ENCODE results near the gene BCAS3.

The BCAS3 gene

GRCh38 chr17:61349350-61349749 lies 671.7 kb downstream of the BCAS3 start:
- WGBS (ENCODE audit: extremely low coverage, insufficient coverage, low lambda C conversion rate): no CpG with 5 or more reads among the region's 3 CpGs
- Histone ChIP-seq H3K79me2 (ENCODE audit: control insufficient read depth, insufficient read depth, low read length) (no peaks in the 10 kb centered on the region), H3K23ac (ENCODE audit: low read length) (no peak overlapping the region), H3K9ac (ENCODE audit: low read length) (no peak overlapping the region), H3K36me3 (ENCODE audit: control insufficient read depth, insufficient read depth, low read length) (no peaks in the 10 kb centered on the region), H3K18ac (ENCODE audit: low read length) (no peak overlapping the region), H4K5ac (ENCODE audit: low read length) (no peak overlapping the region), H3K79me1 (ENCODE audit: low read length) (no peaks in the 10 kb centered on the region), H2AK5ac (ENCODE audit: low read length) (no peak overlapping the region), H2BK120ac (ENCODE audit: low read depth, low read length) (no peak overlapping the region), H2BK5ac (ENCODE audit: low read length) (no peak overlapping the region), H3K27ac (ENCODE audit: low read depth, low read length) (no peak overlapping the region), H3K4me1 (ENCODE audit: control insufficient read depth, low read depth, low read length) (peaks cover 5% of the 10 kb centered on the region), H2BK15ac (replicated peaks; ENCODE audit: low read depth) (no peak overlapping the region), H3K27me3 (ENCODE audit: insufficient read depth, low read length, poor library complexity) (no peaks in the 10 kb centered on the region), H3K4ac (ENCODE audit: low read depth, low read length) (no peak overlapping the region), H4K8ac (ENCODE audit: low read depth, low read length) (no peak overlapping the region), H3K56ac (ENCODE audit: low read length) (no peak overlapping the region), H3K4me2 (ENCODE audit: low read length) (no peak overlapping the region), H3K4me3 (ENCODE audit: low read length) (no peak overlapping the region)
- no peak for DNase-seq

GRCh38 chr17:61351745-61352407 lies 674.2 kb downstream of the BCAS3 start:
- no peaks in the 10 kb centered on the region for H3K79me2 ChIP-seq (ENCODE audit: control insufficient read depth, insufficient read depth, low read length)
- no peak overlapping the region for H3K4ac ChIP-seq (ENCODE audit: low read depth, low read length)
- H3K56ac ChIP-seq (ENCODE audit: low read length): no peak overlapping the region
- no peak overlapping the region for H2BK5ac ChIP-seq (ENCODE audit: low read length)
- no peaks in the 10 kb centered on the region for H3K79me1 ChIP-seq (ENCODE audit: low read length)
- H4K8ac ChIP-seq (ENCODE audit: low read depth, low read length): no peak overlapping the region
- no CpG with 5 or more reads among the region's 5 CpGs for WGBS (ENCODE audit: extremely low coverage, insufficient coverage, low lambda C conversion rate)
- H3K27me3 ChIP-seq (ENCODE audit: insufficient read depth, low read length, poor library complexity): no peaks in the 10 kb centered on the region
- no peaks in the 10 kb centered on the region for H3K36me3 ChIP-seq (ENCODE audit: control insufficient read depth, insufficient read depth, low read length)
- no peak overlapping the region for H3K23ac ChIP-seq (ENCODE audit: low read length)
- no peak overlapping the region for H2BK120ac ChIP-seq (ENCODE audit: low read depth, low read length)
- no peak overlapping the region for H4K5ac ChIP-seq (ENCODE audit: low read length)
- no peak for DNase-seq
- H3K9ac ChIP-seq (ENCODE audit: low read length): no peak overlapping the region
- H2BK15ac ChIP-seq (replicated peaks; ENCODE audit: low read depth): no peak overlapping the region
- H3K4me1 ChIP-seq (ENCODE audit: control insufficient read depth, low read depth, low read length): peaks cover 5% of the 10 kb centered on the region
- no peak overlapping the region for H3K4me2 ChIP-seq (ENCODE audit: low read length)
- peak overlapping the region; percentile 28 for H2AK5ac ChIP-seq (ENCODE audit: low read length)
- H3K27ac ChIP-seq (ENCODE audit: low read depth, low read length): no peak overlapping the region
- no peak overlapping the region for H3K18ac ChIP-seq (ENCODE audit: low read length)
- H3K4me3 ChIP-seq (ENCODE audit: low read length): no peak overlapping the region

GRCh38 chr17:61352408-61352770 lies 674.7 kb downstream of the BCAS3 start:
- Histone ChIP-seq H4K8ac (ENCODE audit: low read depth, low read length) (no peak overlapping the region), H3K4me3 (ENCODE audit: low read length) (no peak overlapping the region), H3K27me3 (ENCODE audit: insufficient read depth, low read length, poor library complexity) (no peaks in the 10 kb centered on the region), H3K36me3 (ENCODE audit: control insufficient read depth, insufficient read depth, low read length) (no peaks in the 10 kb centered on the region), H2BK15ac (replicated peaks; ENCODE audit: low read depth) (no peak overlapping the region), H3K79me2 (ENCODE audit: control insufficient read depth, insufficient read depth, low read length) (no peaks in the 10 kb centered on the region), H3K4ac (ENCODE audit: low read depth, low read length) (no peak overlapping the region), H2BK5ac (ENCODE audit: low read length) (no peak overlapping the region), H2BK120ac (ENCODE audit: low read depth, low read length) (no peak overlapping the region), H4K5ac (ENCODE audit: low read length) (no peak overlapping the region), H3K79me1 (ENCODE audit: low read length) (no peaks in the 10 kb centered on the region), H2AK5ac (ENCODE audit: low read length) (no peak overlapping the region), H3K18ac (ENCODE audit: low read length) (no peak overlapping the region), H3K56ac (ENCODE audit: low read length) (no peak overlapping the region), H3K23ac (ENCODE audit: low read length) (no peak overlapping the region), H3K4me1 (ENCODE audit: control insufficient read depth, low read depth, low read length) (peaks cover 5% of the 10 kb centered on the region), H3K9ac (ENCODE audit: low read length) (no peak overlapping the region), H3K4me2 (ENCODE audit: low read length) (no peak overlapping the region), H3K27ac (ENCODE audit: low read depth, low read length) (no peak overlapping the region)
- no peak for DNase-seq
- WGBS (ENCODE audit: extremely low coverage, insufficient coverage, low lambda C conversion rate): no CpG with 5 or more reads among the region's 7 CpGs

- Histone ChIP-seq H3K18ac (ENCODE audit: low read length) (no peak overlapping the region), H3K27ac (ENCODE audit: low read depth, low read length) (no peak overlapping the region), H2BK5ac (ENCODE audit: low read length) (no peak overlapping the region), H3K56ac (ENCODE audit: low read length) (no peak overlapping the region), H3K4me3 (ENCODE audit: low read length) (no peak overlapping the region), H2AK5ac (ENCODE audit: low read length) (no peak overlapping the region), H3K36me3 (ENCODE audit: control insufficient read depth, insufficient read depth, low read length) (no peaks in the 10 kb centered on the region), H3K4me2 (ENCODE audit: low read length) (no peak overlapping the region), H4K5ac (ENCODE audit: low read length) (no peak overlapping the region), H3K79me1 (ENCODE audit: low read length) (no peaks in the 10 kb centered on the region), H2BK15ac (replicated peaks; ENCODE audit: low read depth) (no peak overlapping the region), H3K4me1 (ENCODE audit: control insufficient read depth, low read depth, low read length) (peaks cover 5% of the 10 kb centered on the region), H3K27me3 (ENCODE audit: insufficient read depth, low read length, poor library complexity) (no peaks in the 10 kb centered on the region), H2BK120ac (ENCODE audit: low read depth, low read length) (no peak overlapping the region), H3K79me2 (ENCODE audit: control insufficient read depth, insufficient read depth, low read length) (no peaks in the 10 kb centered on the region), H4K8ac (ENCODE audit: low read depth, low read length) (no peak overlapping the region), H3K9ac (ENCODE audit: low read length) (no peak overlapping the region), H3K23ac (ENCODE audit: low read length) (no peak overlapping the region), H3K4ac (ENCODE audit: low read depth, low read length) (no peak overlapping the region)
- WGBS (ENCODE audit: extremely low coverage, insufficient coverage, low lambda C conversion rate): no CpG with 5 or more reads among the region's 12 CpGs
- peak; percentile 63 for DNase-seq
Measured at GRCh38 chr17:61352781-61353491, 675.3 kb downstream of the BCAS3 start.

- no peak for DNase-seq
- no peak overlapping the region for H2BK5ac ChIP-seq (ENCODE audit: low read length)
- H4K8ac ChIP-seq (ENCODE audit: low read depth, low read length): no peak overlapping the region
- H3K36me3 ChIP-seq (ENCODE audit: control insufficient read depth, insufficient read depth, low read length): no peaks in the 10 kb centered on the region
- no CpG with 5 or more reads among the region's 12 CpGs for WGBS (ENCODE audit: extremely low coverage, insufficient coverage, low lambda C conversion rate)
- no peaks in the 10 kb centered on the region for H3K79me1 ChIP-seq (ENCODE audit: low read length)
- no peak overlapping the region for H3K18ac ChIP-seq (ENCODE audit: low read length)
- H2BK120ac ChIP-seq (ENCODE audit: low read depth, low read length): no peak overlapping the region
- H3K4ac ChIP-seq (ENCODE audit: low read depth, low read length): no peak overlapping the region
- no peak overlapping the region for H3K4me3 ChIP-seq (ENCODE audit: low read length)
- no peak overlapping the region for H3K56ac ChIP-seq (ENCODE audit: low read length)
- H3K27me3 ChIP-seq (ENCODE audit: insufficient read depth, low read length, poor library complexity): no peaks in the 10 kb centered on the region
- H3K4me2 ChIP-seq (ENCODE audit: low read length): no peak overlapping the region
- H2BK15ac ChIP-seq (replicated peaks; ENCODE audit: low read depth): no peak overlapping the region
- no peak overlapping the region for H3K9ac ChIP-seq (ENCODE audit: low read length)
- no peak overlapping the region for H4K5ac ChIP-seq (ENCODE audit: low read length)
- no peak overlapping the region for H3K27ac ChIP-seq (ENCODE audit: low read depth, low read length)
- no peaks in the 10 kb centered on the region for H3K79me2 ChIP-seq (ENCODE audit: control insufficient read depth, insufficient read depth, low read length)
- peaks cover 5% of the 10 kb centered on the region for H3K4me1 ChIP-seq (ENCODE audit: control insufficient read depth, low read depth, low read length)
- H3K23ac ChIP-seq (ENCODE audit: low read length): no peak overlapping the region
- no peak overlapping the region for H2AK5ac ChIP-seq (ENCODE audit: low read length)
Measured at GRCh38 chr17:61353615-61354014, 676.0 kb downstream of the BCAS3 start.

All from mesendoderm (in vitro differentiated cells).